Esophagus squamous epithelium (tissue), 4 donors: ENCODE results near the gene SMIM32.

Source experiments
- POLR2A ChIP-seq, 4 donors: fragments of 450-650 bp; IDR thresholded peaks; one replicate each; pipeline ENCODE4 v1.6.1; 2017; ENCODE audit warnings: antibody characterized with exemption in 4 of 4, mild to moderate bottlenecking in 4 of 4, moderate library complexity in 3 of 4
- TF ChIP-seq, protein P1 (sequence below), 6 experiments: fragments of 450-650 bp in 4 of 6; fragments of 200-600 bp in 2 of 6; sonication (generic) in 2 of 6; IDR thresholded peaks; one replicate each; pipeline ENCODE4 v1.5.1; 2016 to 2019; ENCODE audit warnings: antibody characterized with exemption in 6 of 6, mild to moderate bottlenecking in 4 of 6, moderate library complexity in 4 of 6

DNA sequence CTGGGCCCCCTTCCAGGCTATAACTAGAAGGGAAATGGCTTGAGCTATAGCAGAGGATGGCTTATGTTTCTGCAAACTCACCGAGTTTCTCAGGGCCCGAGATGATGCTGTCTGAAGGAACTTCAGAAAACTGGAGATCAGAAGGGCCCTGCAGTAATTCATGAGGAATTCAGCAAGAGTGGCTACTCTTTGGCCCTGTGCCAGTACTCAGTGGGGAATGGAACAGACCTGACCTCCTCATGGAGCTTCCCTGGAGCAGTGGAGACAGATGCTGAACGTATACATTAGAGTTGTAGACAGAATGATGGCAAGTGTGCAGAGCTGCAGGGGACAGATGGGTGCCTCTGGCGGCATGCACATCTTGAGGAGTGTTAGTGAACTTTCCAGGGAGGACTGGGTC is 17.3 kb upstream of the SMIM32 start:
- TF ChIP-seq, protein P1, sequence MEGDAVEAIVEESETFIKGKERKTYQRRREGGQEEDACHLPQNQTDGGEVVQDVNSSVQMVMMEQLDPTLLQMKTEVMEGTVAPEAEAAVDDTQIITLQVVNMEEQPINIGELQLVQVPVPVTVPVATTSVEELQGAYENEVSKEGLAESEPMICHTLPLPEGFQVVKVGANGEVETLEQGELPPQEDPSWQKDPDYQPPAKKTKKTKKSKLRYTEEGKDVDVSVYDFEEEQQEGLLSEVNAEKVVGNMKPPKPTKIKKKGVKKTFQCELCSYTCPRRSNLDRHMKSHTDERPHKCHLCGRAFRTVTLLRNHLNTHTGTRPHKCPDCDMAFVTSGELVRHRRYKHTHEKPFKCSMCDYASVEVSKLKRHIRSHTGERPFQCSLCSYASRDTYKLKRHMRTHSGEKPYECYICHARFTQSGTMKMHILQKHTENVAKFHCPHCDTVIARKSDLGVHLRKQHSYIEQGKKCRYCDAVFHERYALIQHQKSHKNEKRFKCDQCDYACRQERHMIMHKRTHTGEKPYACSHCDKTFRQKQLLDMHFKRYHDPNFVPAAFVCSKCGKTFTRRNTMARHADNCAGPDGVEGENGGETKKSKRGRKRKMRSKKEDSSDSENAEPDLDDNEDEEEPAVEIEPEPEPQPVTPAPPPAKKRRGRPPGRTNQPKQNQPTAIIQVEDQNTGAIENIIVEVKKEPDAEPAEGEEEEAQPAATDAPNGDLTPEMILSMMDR (IDR thresholded peaks at IDR 0.05) = no peak
- TF ChIP-seq POLR2A (IDR thresholded peaks at IDR 0.05) = no peak
